ENCODE measurements around the gene ADD1. TPM values are rescaled to one million over a fixed set of nuclear protein-coding genes. Genes with fewer than 3 reads are reported as not detected.

ADD1 gene
- total RNA-seq, 1 experiment from 2014 or later = 125 TPM

DNA sequence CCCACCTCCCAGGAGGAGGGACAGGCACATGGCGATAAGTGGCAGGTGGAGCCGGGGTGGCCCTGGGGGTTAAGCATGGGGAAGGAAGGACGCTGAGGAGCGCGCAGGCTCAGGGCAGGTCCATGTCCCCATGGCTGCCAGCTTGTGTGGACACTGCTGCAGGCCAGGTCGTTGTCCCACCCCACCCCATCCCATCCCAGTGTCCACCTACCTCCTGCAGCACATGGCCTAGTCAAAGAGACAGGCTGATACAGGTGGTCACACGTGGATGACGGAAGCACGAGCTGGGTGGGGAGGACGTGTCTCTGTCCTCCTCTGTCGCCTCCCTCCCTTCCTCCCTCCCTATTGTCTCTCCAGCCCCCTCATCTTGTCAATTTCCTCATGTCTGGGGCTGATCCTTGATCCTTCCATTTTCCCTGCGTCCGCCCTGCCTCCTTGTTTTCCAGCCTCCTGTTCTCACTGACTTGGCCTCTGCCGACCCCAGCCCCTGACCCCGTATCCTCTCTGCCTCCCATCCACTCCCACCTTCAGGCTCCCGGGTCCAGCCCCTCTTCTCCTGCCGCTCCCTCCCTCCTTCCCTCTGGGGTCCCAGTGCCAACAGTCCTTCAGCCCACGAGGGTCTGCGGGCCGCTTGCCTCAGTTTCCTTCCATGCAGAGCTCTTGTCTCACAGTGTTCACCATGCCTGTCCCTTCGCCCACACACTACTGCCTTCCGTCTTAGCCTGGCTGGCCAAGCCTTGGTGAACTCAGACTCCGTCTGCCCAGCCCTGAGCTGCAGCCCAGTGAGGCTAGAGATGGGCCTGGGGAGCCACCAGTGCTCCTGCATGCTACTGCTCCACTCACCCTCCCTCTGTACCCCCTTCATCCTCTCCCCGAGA is 15.5 kb upstream of the ADD1 start:
- Mint-ChIP-seq H3K27me3 (ENCODE audit: unreplicated experiment) (no peaks in the 10 kb centered on the region), H3K9me3 (ENCODE audit: low read depth, unreplicated experiment) (peaks cover 4% of the 10 kb centered on the region), H3K4me3 (ENCODE audit: low read depth, unreplicated experiment) (no peak overlapping the region), H3K27ac (ENCODE audit: unreplicated experiment) (no peak overlapping the region), H3K36me3 (ENCODE audit: insufficient read depth, unreplicated experiment) (peaks cover 19% of the 10 kb centered on the region), H3K4me1 (ENCODE audit: low read depth, unreplicated experiment) (no peaks in the 10 kb centered on the region)
- no TSS peak for BruUV-seq (replicated peaks)
- CTCF ChIA-PET = no interaction called here
- intact Hi-C loops (cut with micrococcal nuclease; ENCODE audit: unreplicated experiment) = no loop called here
- no peak for DNase-seq
- TF ChIP-seq, protein P1, sequence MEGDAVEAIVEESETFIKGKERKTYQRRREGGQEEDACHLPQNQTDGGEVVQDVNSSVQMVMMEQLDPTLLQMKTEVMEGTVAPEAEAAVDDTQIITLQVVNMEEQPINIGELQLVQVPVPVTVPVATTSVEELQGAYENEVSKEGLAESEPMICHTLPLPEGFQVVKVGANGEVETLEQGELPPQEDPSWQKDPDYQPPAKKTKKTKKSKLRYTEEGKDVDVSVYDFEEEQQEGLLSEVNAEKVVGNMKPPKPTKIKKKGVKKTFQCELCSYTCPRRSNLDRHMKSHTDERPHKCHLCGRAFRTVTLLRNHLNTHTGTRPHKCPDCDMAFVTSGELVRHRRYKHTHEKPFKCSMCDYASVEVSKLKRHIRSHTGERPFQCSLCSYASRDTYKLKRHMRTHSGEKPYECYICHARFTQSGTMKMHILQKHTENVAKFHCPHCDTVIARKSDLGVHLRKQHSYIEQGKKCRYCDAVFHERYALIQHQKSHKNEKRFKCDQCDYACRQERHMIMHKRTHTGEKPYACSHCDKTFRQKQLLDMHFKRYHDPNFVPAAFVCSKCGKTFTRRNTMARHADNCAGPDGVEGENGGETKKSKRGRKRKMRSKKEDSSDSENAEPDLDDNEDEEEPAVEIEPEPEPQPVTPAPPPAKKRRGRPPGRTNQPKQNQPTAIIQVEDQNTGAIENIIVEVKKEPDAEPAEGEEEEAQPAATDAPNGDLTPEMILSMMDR (IDR thresholded peaks at IDR 0.05; ENCODE audit: unreplicated experiment) = no peak

DNA sequence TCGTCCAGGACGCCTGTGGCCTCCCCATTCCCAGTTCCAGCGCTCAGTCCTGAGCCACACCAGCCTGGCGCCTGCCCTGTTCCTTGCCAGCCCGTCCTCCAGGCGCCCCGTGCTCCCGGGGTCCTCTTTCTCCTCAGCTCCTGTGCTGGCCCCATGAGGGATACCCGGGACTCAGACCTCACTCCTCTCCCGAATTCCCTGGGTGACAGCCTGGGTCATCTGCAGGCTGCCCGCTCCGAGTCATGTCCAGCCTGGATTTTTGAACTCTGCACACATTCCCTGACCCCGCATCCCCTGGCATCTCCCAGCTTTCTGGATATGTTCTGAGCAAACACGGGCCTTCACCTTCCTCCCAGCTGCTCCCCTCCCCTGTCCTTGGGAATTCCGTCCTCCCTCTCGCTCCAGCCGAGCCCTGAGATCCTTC is 14.9 kb upstream of the ADD1 start:
- Mint-ChIP-seq H3K27me3 (ENCODE audit: unreplicated experiment) (no peaks in the 10 kb centered on the region), H3K9me3 (ENCODE audit: low read depth, unreplicated experiment) (peaks cover 4% of the 10 kb centered on the region), H3K4me3 (ENCODE audit: low read depth, unreplicated experiment) (no peak overlapping the region), H3K4me1 (ENCODE audit: low read depth, unreplicated experiment) (no peaks in the 10 kb centered on the region), H3K36me3 (ENCODE audit: insufficient read depth, unreplicated experiment) (peaks cover 19% of the 10 kb centered on the region), H3K27ac (ENCODE audit: unreplicated experiment) (peak overlapping the region; percentile 19)
- no TSS peak for BruUV-seq (replicated peaks)
- intact Hi-C loops (cut with micrococcal nuclease; ENCODE audit: unreplicated experiment) = no loop called here
- TF ChIP-seq, protein P1 (IDR thresholded peaks at IDR 0.05; ENCODE audit: unreplicated experiment) = no peak
- CTCF ChIA-PET = no interaction called here
- no peak for DNase-seq

DNA sequence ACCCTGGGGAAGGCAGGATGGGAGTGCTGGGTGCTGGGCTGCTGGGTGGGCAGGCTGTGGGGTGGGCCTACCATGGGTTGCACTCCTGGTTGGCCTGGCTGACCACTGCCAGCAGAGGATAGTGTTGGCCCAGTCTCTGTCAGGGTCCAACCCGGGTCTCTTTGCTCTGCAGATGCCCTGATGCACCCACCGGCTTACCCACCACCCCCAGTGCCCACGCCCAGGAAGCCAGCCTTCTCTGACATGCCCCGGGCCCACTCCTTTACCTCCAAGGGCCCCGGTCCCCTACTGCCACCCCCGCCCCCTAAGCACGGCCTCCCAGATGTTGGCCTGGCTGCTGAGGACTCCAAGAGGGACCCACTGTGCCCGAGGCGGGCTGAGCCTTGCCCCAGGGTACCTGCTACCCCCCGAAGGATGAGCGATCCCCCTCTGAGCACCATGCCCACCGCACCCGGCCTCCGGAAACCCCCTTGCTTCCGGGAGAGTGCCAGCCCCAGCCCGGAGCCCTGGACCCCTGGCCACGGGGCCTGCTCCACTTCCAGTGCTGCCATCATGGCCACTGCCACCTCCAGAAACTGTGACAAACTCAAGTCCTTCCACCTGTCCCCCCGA is 14.2 kb upstream of the ADD1 start:
- Mint-ChIP-seq H3K27ac (ENCODE audit: unreplicated experiment) (peak overlapping the region; percentile 19), H3K4me3 (ENCODE audit: low read depth, unreplicated experiment) (no peak overlapping the region), H3K27me3 (ENCODE audit: unreplicated experiment) (no peaks in the 10 kb centered on the region), H3K4me1 (ENCODE audit: low read depth, unreplicated experiment) (no peaks in the 10 kb centered on the region), H3K9me3 (ENCODE audit: low read depth, unreplicated experiment) (peaks cover 4% of the 10 kb centered on the region), H3K36me3 (ENCODE audit: insufficient read depth, unreplicated experiment) (peaks cover 19% of the 10 kb centered on the region)
- intact Hi-C loops (cut with micrococcal nuclease; ENCODE audit: unreplicated experiment) = no loop called here
- TF ChIP-seq, protein P1 (IDR thresholded peaks at IDR 0.05; ENCODE audit: unreplicated experiment) = no peak
- no peak for DNase-seq
- BruUV-seq (replicated peaks) = no TSS peak
- CTCF ChIA-PET = no interaction called here

DNA sequence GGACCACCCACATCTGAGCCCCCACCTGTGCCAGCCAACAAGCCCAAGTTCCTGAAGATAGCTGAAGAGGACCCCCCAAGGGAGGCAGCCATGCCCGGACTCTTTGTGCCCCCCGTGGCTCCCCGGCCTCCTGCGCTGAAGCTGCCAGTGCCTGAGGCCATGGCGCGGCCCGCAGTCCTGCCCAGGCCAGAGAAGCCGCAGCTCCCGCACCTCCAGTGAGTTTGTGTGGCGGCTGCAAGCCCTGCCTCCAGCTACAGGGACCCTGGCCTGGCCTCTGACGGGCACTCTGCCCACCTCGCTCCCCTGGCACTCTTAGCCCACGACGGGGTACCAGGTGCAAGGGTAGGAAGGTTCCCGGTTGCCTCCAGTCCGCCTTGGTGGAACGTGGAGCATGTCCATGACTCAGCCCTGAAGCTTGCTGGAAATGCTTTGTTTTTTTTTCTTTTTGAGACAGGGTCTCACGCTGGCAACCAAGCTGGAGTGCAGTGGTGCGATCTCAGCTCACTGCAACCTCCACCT is 13.7 kb upstream of the ADD1 start:
- no TSS peak for BruUV-seq (replicated peaks)
- Mint-ChIP-seq H3K27me3 (ENCODE audit: unreplicated experiment) (no peaks in the 10 kb centered on the region), H3K27ac (ENCODE audit: unreplicated experiment) (no peak overlapping the region), H3K36me3 (ENCODE audit: insufficient read depth, unreplicated experiment) (peaks cover 19% of the 10 kb centered on the region), H3K9me3 (ENCODE audit: low read depth, unreplicated experiment) (peaks cover 4% of the 10 kb centered on the region), H3K4me3 (ENCODE audit: low read depth, unreplicated experiment) (no peak overlapping the region), H3K4me1 (ENCODE audit: low read depth, unreplicated experiment) (no peaks in the 10 kb centered on the region)
- intact Hi-C loops (cut with micrococcal nuclease; ENCODE audit: unreplicated experiment) = no loop called here
- CTCF ChIA-PET = no interaction called here
- TF ChIP-seq, protein P1 (IDR thresholded peaks at IDR 0.05; ENCODE audit: unreplicated experiment) = no peak
- DNase-seq = no peak

Data from Calu3 (cell line).